ENCODE results near the gene PARD3B.
A peak's percentile ranks its signal among the peaks of the same experiment; 100 is the strongest.

Gene PARD3B

GRCh38 chr2:205337274-205337673 is 792.0 kb downstream of the PARD3B start:
- no peak for DNase-seq (ENCODE audit: low spot score)

- no peak for DNase-seq (ENCODE audit: low spot score)
Measured at GRCh38 chr2:205338156-205338555, 792.9 kb downstream of the PARD3B start.

- DNase-seq (ENCODE audit: low spot score), result no peak
Measured at GRCh38 chr2:205343103-205343502, 797.8 kb downstream of the PARD3B start.

GRCh38 chr2:205346649-205347048 is 801.4 kb downstream of the PARD3B start:
- no peak for DNase-seq (ENCODE audit: low spot score)

DNA sequence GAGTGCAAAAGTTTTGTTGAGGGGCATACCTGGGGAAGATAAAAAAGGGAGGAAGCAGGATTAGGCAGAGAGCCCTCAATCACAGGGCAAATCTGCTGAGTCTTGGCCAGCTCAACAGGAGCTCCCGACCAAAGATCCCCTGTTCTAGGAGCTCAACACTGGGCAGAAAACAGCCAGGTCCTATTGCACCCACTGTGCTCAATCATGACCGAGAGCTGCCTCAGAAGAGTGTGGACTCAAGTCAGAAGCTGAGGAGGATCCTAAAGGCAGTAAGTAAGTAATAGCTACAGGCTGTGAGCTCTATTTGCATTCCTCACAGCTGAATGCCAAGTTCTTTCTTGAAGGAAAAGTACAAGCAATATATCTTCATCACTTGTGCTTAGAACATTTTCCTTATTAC is 802.6 kb downstream of the PARD3B start:
- DNase-seq (ENCODE audit: low spot score), result no peak

DNA sequence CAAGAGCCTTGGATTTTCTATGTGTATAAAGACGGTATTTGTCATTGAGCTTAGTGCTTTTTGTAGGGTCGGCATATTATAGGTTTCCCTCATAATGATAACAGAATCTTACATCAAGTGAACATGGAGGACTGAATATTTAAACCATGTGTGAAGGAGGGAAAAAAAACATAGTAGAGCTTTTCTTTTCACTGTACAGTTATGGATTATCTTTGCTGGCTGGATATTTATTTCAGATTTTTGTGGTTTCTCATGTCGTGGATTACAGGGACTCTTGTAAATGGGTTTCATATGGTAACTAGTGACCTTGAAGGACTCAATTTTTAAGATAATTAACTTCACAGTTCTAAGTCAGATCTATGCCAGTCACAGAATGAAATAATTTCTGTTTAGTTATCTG is 806.8 kb downstream of the PARD3B start:
- peak; percentile 18 for DNase-seq (ENCODE audit: low spot score)

DNA sequence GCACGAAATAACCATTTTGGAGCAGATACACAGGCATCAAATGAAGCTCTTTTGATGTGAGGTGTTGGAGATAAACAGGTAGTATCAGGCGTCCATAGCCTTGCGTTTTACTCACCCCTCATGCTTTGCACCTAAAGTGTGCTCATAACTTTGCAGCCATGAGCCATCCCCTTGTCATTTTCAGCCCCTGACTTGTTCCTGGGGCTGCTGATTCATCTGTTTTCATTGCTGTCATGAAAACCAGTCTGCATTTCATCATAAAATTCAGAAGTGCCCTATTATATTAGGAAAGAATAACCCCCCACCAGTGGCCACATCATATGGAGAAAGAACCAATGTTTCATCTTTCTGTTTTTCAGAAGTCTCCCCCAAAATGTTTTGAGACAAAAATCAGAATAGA is 807.3 kb downstream of the PARD3B start:
- peak; percentile 45 for DNase-seq (ENCODE audit: low spot score)

- no peak for DNase-seq (ENCODE audit: low spot score)
Measured at GRCh38 chr2:205357732-205358131, 812.5 kb downstream of the PARD3B start.

GRCh38 chr2:205358351-205358815 is 813.1 kb downstream of the PARD3B start:
- DNase-seq (ENCODE audit: low spot score), result no peak

- DNase-seq (ENCODE audit: low spot score), result no peak
Measured at GRCh38 chr2:205361272-205361671, 816.0 kb downstream of the PARD3B start.

- DNase-seq (ENCODE audit: low spot score), result no peak
Measured at GRCh38 chr2:205361970-205362369, 816.7 kb downstream of the PARD3B start.

DNA sequence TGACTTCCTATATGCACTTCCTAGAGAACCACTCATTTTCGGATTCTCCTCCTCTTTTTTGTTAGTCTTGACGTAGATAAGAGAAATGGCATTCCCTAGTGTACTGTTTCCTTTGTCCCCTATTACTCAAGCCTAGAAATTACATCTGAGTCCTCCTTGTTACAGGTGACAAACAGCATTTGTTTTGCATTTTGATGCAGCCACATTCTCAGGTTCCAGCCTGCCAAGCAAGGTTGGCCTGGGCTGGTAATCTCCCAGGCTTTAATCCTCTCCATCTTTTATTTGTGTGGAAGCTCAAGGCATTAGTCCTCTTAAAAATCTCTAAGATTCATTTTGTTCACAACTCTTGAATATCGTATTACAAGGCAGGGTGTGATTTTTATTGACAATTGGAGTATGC is 819.0 kb downstream of the PARD3B start:
- no peak for DNase-seq (ENCODE audit: low spot score)

DNA sequence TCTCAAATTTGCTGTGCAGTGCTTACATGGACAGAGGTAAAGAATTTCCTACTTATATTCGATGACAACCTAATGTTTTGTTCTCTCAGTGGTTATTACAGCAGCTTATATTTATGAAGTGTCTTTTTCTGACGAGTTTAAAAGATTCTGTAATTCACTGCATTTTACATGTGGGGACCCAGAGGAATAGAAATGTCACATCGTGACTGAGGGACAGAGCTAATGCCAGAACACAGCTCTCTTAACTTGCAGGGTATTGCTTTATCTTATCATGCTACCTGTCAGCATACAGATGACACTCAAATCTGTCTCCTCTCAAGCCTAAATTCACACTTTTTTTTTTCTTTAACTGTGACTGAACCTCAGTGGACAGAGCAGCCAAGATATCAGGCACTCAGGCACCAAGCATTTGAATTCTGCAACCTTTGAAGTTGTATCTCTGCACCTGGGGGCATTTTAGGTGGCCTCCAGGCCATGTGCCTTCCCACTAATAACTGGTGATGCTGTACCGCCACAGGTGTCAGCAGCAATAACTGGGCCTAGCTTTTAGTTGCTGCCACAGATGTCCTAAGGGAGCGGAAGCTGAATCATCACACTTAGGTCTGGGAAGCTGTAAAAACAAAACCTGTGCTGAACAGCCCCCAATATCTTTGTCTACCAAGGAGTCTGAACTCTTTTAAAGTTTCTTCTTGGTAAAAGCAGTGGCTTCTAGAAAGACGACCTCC is 821.2 kb downstream of the PARD3B start:
- no peak for DNase-seq (ENCODE audit: low spot score)

- DNase-seq (ENCODE audit: low spot score), result no peak
Measured at GRCh38 chr2:205367331-205367935, 822.2 kb downstream of the PARD3B start.

GRCh38 chr2:205369813-205370212 is 824.5 kb downstream of the PARD3B start:
- DNase-seq (ENCODE audit: low spot score), result no peak

GRCh38 chr2:205370726-205371125 is 825.5 kb downstream of the PARD3B start:
- no peak for DNase-seq (ENCODE audit: low spot score)

DNA sequence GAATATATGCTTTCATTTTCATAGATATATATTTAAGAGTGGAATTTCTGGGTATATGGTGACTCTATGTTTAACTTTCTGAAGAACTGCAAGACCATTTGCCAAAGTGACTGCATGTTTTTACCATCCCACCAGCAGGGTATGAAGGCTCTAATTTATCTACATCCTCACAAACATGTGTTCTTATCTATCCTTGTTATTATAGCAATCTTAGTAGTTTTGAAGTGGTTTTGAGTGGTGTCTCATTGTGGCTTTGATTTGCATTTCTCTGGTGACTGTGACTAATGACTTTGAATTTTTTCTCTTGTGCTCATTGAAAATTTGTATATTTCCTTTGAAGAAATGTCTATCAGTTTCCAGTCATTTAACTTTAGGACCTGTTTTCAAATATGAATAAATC is 826.9 kb downstream of the PARD3B start:
- no peak for DNase-seq (ENCODE audit: low spot score)

DNA sequence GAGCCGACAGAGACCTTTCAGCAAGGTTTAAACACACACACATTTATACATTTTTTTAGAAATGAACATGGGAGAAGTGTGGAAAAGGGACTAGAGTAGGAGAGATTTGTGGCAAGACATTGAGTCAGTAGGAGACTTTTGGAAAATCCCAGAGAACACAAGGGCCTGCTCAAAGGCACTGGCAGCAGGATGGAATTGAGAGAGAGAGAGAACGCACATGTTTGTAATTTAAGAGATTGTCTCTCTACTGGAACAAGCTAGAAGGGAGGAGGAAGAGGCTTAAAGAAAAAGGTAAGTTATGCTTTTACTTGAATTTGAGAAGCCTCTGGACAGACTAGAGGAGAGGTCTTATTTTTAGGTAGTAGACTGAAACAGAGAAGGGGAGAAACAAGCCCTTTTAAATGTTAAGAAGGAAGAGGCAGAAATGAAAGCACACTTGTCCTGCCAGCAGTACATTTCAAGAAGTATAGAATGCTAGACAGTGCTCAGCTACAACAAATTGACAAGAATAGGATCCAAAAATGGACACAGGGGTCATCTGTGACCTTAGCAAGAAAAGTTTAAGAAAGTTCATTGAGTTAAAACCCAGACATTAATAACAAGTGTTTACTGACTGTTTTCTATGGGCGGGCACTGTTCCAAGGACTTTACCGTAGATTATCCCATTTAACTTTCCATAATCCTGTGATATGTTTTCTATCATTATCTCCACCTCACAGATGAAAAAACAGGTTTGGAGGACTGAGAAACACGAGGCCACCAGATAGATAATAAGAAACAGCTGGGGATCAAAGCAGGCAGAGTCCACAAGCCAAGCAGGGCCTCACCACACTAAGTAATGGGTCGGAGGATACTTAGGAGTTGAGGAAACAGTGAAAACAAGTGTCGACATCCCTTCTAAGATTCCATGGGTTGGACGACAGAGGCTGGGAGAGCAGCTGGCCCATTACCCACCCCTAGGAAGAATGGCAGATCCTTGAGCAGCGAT is 830.5 kb downstream of the PARD3B start:
- no peak for DNase-seq (ENCODE audit: low spot score)

DNA sequence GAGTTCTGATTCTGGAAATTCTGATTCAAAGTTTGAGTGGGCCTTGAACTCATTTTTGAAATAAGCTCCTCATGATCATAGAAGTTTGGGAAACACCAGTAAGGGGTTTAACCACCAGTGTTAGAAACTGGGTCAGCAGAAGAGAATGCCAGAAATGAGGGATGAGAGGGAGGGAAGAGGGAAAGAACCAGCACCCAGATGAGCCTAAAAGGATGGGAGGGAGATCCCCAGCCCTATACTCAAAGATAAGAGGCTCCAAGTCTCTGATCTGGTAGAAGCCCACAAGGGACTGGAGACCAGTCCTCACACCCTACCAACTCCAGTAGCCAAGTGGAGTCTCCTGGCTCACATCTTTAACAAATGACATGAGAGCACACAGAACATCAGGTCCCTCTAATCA is 832.0 kb downstream of the PARD3B start:
- DNase-seq (ENCODE audit: low spot score), result no peak

DNA sequence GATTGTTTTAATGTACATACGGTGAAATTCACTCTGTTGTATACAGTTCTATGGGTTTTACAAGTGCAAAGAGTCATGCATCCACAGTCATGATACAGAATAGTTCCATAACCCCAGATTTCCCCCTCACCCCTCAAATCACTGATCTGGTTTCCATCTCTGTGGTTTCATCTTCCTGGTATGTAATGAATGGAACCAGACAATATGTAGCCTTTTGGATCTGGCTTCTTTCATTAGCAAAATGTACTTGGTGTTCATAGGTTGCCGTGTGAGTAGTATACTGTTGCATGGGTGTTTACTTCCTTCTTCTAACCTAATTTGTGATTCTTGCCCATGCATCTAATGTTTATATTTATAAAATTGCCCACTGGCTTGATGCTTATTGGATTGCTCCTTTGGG is 838.3 kb downstream of the PARD3B start:
- DNase-seq (ENCODE audit: low spot score), result no peak

DNA sequence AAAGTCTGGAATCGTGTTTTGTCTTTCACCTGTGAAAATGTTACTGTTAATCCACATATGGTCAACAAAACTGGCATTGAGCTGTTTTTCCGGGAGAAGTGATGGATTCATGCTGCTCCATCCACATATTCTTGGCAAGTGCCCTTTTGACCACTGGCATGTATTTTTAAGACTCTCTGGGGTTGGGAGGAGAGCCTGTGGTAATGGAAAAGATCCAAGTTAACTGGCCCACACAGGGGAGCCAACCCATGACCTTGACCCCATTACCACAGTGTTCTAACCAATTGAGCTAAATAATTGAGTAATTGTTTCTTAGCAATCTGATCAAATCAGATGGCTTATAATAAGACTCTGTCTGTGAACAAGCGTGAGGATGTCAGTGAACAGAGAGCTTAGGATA is 840.8 kb downstream of the PARD3B start:
- peak; percentile 28 for DNase-seq (ENCODE audit: low spot score)

DNA sequence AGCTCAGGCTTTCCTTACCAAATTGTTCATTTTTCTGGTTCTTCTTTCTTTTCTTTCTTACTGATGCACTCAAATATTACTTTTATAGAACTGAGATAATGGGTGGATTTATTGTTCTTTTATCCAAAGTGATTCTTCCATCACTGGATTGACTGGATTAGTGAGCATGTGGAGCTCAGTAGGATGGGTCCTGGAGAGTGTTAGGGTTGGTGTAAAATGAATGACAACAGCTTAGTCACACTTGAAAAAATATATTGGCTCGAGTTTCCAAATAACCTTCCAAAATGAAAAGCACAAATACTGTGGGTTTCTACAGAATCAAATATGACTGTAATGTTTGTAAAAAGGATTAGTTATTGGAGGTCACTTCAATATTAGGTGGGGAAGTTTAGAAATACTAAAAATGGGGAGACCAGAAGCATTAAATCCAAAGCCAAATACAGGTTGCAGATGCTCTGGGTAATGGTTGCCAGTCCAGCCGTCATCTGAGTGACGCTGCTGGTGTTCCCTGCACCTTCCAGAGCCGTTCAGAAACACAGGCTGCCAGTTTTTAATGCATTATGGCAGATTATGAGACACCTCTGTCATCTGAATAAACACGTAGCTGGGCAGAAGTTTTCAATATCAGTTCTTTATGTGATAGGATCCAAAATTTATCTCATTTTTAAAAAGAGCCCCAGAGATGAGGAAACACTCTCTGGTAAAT is 842.2 kb downstream of the PARD3B start:
- DNase-seq (ENCODE audit: low spot score), result no peak
